ENCODE results near the gene WFS1.

WFS1 gene

DNA sequence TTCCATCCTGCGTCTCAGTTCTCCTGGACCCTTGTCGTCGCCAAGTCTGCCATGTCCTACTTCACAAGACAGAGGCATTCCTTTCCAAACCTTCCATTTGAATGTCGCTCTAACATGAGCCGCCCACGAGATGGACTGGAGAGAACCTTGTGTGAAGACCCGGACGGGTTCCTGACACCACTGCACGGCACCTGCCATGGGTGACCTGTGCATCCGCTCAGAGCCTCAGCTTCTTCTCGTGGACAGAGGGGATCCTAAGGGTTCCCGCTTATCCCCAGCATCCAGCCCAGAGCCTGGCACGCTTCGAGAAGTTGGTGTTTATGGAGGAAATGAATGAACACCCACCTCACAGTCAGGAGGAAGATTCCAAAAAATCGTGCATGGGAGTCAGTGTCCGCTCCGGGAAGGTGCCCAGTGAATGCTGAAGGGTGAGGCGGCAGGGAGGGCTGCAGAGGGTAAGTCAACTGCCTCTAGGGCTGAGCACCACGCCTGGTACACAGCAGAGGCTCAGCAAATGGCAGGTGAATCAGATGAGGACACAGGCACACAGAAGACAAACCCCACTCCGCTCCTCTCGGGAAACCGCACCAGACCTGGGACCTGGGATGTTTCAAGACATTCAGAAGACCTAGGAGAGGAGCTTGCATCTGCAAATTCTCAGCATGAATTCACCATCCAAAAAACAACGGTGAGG is 52.6 kb downstream of the WFS1 start:
- DNase-seq (ENCODE audit: extremely low read depth in 1 of 2, low read depth in 1 of 2): no peak

DNA sequence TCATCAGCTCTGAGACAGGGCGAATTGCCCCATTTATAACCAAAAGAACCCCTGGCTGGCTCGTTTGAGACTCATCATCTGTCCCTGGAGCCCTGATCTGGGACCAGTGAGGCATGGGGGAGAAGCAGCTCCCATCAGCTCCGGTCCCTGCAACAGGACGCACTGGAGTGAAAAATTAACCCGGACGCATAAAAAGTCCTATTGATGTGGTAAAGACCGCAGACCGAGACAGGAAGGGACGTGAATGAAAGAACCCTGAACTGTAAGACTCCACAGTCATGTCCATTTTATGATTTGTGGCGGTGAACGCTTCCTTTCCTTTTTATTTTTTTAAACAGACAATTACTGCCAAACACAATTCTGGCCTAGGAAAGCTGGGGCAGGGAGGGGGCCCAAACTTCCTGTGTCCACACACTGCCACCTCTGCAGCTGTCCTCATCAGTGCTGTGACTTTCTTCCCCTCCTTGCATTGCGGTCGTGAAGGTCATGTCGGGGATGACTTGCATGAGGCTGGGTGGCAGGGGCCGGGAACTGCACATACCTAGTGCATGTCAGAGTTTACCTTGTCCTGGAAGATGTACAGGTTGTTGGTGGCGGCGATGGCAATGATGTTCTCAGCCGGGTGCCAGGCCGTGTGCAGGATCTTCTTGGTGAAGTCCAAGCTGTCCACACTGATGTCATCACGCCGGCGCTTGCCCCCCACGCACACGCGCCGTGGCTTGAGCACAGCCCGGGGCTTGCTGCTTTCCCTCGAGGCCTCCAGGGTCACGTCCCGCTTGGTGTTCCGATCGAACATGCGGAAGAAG is 53.3 kb downstream of the WFS1 start:
- DNase-seq (ENCODE audit: extremely low read depth in 1 of 2, low read depth in 1 of 2): no peak

DNA sequence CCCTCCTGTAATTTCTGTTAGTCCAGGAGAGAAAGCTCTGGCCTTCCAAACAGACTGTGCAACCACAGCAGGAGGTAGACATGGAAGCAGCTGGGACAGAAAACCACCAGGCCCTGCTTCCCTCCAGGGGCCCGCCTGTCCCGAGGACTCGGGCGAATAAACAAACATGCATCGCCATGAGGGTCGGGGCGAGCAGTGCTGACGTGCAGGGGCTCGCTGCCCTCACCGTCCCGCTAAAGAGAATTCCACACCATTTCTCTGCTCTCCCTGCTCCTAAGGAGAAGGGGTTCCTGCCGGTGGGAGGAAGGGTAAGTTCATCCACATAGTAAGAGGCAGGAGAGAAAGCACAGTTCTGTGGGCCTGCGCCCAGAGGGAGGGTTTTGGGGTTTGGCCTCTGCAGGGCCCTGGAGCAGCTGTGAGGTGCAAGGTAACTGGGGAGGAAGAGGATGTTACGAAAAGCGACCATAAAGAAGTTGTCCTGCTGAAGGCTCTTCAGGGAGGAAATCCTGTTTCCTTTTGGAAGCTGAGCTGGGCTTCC is 54.9 kb downstream of the WFS1 start:
- no peak for DNase-seq (ENCODE audit: extremely low read depth in 1 of 2, low read depth in 1 of 2)

DNA sequence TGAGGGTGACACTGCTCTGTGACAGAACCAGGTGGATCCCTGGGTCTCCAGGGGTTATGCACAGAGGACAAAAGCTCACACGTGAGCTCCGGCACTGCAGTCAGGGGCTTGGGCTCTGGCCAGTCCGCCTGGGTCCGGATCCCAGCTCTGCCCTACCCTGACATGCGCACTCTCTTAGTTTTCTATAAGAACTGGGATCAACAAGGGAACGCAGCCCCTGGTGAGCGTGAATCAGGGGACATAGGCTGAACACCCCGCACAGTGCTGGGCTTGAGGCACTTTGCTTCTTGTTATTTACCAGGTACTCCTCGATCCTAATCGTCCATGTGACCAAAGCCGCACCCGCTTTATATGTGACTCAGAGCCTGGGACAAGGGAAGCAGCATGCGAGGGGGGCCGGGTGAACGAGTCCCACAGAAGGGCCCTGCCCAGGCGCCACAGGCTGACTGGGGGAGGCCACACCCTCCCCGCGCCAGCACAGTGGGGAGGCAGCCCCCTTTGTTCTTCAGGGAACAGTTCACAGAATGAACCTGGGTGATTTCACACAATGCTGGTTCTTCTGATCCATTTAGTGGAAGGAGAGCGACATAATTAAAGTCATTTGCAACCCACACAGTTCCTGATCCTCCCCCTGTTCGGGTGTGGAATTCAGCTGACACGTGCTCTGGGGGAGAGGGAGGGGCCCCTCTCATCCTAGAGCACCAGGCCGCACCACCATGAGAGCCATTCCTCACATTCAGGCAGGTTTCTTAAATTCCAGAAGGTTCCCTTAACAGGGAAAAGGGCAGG is 55.5 kb downstream of the WFS1 start:
- DNase-seq (ENCODE audit: extremely low read depth in 1 of 2, low read depth in 1 of 2): no peak

DNA sequence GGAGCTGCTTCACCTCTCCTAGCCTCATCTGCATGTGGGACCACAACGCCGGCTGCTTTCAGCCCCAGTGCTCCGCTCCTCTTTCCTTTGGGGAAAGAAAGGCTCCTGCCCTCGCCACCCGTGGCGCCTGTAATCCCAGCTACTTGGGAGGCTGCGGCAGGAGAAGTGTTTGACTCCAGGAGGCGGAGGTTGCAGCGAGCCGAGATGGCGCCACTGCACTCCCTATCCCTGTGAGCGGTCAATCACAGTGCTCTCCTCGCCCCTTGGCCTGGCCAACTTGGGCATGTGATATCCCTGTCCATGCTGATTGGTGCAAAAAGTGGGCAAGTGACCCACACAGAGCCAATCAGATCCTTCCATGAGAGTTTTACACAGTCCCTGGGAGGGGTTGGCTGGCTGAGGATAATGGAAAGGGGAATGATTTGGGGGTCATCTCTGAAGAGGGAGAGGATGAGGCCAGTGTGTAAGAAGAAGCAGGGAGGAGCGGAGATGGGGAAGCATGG is 56.2 kb downstream of the WFS1 start:
- DNase-seq (ENCODE audit: extremely low read depth in 1 of 2, low read depth in 1 of 2): no peak

DNA sequence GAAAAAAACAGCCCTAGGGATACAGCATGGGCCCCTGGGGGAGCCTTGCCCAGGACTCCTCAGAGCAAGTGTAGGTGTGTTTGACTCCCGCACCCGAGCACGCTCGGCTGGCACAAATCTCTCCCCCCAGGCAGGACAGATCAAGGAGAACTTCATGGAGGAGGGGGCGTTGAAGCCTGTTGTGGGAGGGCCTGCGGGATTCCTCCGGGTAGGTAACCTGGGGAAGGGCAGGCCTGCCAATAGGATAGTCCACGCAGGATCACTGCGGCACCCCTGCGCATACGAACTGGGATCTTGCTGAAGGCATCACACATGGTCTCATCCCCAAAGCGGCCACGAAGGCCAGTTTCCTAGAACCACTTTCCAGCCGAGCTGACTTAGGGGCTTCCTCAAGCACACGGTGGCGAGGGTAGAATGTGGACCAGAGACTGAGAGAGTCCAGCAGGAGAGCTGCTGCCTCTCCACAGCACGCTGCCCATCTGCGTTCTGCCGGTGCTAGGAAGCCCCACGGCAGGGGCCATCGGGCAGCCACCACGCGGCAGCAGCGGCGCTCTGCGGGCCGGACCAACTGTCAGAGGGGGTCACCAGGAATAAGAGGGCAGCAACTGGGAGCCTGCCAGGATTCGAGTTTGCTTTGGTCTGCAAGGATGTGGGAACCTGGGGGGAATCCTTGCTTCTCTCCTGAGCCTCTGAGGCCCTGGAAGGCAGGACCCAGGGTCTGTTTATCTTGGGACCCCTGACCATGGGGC is 56.8 kb downstream of the WFS1 start:
- DNase-seq (ENCODE audit: extremely low read depth in 1 of 2, low read depth in 1 of 2): no peak

DNA sequence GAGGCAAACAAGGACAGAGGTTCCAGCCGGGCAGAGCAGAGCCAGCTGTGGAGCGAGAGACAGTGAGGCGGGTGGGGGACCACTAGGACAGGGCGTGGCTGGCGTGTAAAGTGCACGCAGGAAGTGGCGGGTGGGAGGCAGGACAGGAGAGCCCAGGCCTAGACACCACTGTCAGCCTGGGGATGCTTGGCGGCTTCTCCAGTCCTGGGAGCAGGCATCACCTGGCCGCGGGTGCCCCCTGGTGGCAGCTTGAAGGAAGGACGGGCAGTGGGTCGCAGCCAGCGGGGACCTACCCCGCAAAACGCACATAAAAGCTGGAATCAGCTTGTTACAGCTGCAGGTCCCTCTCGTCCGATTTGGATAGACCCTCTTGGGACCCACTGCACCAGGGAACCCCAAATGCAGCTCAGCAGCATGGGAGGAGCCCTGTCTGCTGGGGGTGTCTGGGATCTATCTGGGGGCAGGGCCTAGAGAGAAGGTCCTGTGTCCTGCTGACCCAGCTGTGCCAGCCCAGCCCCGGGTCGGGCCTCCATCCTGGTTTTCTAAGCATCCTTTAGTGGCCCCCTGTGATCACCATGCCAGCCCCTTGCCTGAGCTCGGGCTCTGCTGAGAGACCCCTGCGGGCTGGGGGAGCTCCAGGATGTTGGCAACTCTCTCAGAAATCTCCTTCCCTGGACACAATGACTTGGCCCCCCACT is 57.7 kb downstream of the WFS1 start:
- DNase-seq (ENCODE audit: extremely low read depth in 1 of 2, low read depth in 1 of 2): peak; percentile 53 to 77

DNA sequence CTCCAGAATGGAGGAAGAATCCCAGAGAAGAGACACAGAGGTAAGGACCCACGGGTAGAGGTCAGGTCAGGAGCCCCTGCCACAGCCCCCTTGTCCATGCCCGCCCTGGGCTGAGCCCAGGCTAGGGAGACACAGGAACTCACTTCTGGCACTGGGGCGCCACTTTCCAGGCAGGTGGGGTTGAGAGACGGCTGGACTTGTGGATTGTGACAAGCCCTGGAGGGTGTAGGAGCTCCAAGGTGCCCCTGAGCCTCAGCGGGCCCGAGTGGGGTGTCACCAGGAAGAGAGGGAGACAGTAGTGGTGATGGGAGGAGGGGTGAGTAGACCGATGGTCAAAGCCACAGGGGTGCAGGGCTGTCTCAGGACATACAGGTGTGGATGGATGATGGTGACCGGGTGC is 58.9 kb downstream of the WFS1 start:
- DNase-seq (ENCODE audit: extremely low read depth in 1 of 2, low read depth in 1 of 2): no peak

DNA sequence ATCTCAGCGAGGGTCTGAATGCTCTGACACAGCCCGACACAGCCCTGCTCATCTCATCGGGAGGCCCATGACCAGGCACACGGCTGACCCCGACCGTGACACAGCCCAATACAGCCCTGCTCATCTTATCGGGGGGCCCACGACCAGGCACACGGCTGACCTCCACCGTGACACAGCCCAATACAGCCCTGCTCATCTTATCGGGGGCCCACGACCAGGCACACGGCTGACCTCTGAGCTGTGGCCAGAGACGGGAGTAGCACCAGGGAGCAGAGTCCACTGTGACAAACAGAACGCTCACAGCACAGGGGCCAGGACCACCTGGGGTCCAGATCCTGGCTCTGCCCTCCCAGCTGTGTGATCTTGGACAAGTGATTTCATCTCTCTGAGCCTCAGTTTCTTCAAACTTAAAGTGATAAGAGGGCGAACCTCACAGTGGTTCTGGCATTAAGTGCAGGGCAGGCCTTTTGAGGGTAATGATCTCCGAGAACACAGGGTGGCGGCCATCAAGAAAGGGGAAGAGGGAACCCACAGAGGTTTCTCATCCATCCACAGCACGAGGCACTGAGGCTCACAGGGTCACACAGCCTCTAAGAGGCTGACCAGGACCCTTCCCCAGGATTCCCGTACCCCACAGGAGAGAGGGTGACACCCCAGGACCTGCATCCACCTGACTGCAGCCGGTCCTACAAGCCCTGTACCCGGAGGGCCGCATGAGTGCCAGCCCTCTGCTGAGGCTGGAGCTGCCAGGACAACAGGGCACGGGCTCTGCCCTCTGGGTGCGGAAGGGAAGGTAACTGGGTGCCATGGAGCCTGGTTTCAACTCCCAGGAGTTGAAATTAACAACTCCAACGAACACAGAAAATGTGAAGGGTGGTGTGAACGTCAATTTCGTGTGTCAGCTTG is 60.1 kb downstream of the WFS1 start:
- no peak for DNase-seq (ENCODE audit: extremely low read depth in 1 of 2, low read depth in 1 of 2)

DNA sequence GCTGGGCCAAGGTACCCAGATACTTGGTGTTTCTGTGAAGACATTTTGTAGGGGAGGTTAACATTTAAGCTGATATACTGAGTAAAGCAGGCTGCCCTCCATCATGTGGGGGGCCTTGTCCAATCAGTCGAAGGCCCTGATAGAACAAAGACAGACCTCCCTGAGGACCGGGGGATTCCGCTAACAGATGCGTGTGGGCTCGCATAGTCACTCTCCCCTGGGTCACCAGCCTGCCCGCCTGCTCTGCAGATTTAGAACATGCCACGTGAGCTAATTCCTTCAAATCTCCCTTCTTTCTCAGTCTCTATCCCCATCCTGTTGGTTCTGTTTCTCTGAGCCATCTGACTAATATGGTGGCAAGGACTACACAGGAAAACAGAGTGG is 60.7 kb downstream of the WFS1 start:
- no peak for DNase-seq (ENCODE audit: extremely low read depth in 1 of 2, low read depth in 1 of 2)

DNA sequence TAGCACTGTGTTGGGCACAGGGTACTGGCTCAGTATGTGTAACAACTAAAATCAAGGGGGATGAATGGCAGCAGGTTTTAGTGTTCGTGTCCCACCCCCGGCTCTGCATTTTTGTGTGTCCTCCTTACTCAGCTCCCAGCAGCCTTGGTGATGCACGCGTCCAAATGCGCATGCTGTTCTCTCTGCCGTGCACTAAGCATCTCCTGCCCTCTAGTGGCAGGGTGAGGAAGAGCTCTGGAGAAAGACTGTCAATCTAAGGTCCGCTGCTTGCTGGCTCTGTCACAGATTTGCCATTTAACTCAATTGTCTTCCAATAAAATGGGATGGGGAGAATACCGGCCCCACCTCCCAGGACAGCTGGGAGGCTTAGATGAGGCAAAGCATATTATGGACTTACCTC is 61.4 kb downstream of the WFS1 start:
- no peak for DNase-seq (ENCODE audit: extremely low read depth in 1 of 2, low read depth in 1 of 2)

DNA sequence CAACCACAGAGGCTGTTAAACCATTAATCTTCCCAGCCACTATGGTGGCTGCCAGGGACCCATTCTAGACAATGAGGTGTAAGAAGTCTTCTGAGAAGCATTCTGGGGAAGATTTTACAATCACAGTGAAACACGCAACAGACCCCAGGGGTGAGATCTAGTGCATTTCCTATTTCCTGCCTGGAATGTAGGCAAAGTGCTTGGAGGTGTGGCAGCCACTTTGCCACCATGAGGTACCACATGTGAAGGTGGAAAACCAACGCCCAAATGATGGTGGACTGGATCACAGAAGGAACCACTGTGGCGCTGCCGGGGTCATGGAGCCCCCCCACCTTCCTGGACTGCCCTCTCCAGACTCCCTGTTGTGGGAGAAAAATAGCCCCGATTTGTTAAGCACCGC is 61.8 kb downstream of the WFS1 start:
- DNase-seq (ENCODE audit: extremely low read depth in 1 of 2, low read depth in 1 of 2): no peak

DNA sequence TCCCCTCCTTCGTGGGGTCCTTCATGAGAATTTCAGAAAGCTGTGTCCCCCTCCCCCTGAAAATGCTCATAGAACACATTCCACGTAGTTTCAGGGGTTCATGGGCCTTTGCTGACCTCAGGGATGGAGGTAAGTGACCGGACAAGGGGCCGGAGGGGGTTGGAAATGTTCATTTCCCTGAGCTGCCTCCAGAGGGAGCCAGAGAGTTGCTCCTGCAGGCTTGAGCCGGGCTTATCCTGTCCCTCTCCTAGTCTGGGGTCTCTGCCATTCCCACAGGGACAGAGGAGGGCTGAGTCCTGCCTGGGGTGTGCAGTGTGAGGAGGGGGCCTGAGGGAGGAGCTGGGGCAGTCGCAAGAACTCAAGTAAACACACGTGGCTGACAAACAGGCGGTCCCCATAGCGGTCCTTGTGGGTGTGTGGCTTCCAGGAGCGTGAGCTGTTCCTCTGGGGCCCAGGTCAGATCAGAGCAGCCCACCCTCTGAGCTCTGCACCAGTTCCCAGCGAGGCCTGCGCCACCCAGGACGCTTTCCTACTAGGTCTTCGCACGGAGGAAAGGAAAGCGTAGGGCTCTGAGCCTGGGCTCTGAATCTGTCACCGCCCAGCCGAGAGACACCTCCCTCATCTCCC is 62.5 kb downstream of the WFS1 start:
- no peak for DNase-seq (ENCODE audit: extremely low read depth in 1 of 2, low read depth in 1 of 2)

DNA sequence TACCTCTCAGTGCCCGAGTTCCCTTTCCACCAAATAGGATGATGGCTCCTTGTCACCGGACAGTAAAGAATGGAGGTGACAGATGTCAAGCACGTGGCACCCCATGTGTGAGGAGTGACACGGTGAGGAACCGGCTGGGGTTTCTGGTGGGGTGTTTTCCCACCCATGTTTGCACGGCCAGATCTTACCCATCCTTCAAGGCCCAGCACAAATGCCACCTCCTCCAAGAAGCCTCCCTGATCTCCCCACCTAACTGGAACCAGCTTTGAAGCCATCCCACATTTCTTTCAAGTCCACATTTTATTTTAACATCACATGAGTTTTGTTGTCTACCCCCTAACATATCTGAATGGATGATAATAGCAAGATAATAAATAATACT is 63.0 kb downstream of the WFS1 start:
- no peak for DNase-seq (ENCODE audit: extremely low read depth in 1 of 2, low read depth in 1 of 2)

DNA sequence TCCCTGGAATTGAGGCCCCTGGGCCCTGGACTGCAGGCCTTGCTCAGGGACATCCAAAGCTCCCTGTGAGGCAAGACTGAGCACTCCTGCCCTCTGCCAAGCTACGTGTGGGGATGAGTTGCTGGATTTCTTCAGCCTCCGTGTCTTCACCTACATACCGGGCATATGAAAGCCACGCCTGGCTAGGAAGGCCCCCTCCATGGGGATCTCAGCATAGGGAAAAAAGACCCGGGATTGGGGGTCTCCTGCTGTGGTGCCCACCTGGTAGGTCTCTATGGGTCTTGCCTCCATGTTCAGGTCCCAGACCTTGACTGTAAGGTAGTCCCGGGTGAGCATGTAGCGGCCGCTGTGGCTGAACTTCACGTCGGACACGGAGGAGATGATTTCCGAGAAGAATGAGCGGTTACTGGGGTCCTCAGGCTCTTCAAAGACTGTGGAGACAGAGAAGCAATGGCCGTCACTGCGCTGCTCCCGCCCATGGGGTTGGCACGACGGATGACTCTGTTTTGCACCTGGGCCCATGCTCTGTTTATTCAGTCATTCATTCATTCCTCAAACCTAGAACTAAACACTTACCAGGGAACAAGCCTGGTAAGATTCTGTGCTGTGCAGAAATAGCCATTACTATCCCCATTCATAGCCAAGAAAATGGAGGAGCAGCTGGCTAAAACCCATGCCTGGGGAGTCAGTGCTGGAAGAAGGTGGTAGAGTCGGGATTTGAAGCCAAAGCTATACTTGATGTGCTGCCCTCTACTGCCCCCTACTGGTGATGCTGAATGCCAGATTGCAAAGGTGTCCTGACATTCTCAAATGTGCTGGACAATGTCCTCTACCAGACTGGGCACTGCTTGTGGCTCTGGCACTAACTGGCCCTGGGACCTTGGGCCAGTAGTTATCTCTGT is 63.9 kb downstream of the WFS1 start:
- DNase-seq (ENCODE audit: extremely low read depth in 1 of 2, low read depth in 1 of 2): no peak

DNA sequence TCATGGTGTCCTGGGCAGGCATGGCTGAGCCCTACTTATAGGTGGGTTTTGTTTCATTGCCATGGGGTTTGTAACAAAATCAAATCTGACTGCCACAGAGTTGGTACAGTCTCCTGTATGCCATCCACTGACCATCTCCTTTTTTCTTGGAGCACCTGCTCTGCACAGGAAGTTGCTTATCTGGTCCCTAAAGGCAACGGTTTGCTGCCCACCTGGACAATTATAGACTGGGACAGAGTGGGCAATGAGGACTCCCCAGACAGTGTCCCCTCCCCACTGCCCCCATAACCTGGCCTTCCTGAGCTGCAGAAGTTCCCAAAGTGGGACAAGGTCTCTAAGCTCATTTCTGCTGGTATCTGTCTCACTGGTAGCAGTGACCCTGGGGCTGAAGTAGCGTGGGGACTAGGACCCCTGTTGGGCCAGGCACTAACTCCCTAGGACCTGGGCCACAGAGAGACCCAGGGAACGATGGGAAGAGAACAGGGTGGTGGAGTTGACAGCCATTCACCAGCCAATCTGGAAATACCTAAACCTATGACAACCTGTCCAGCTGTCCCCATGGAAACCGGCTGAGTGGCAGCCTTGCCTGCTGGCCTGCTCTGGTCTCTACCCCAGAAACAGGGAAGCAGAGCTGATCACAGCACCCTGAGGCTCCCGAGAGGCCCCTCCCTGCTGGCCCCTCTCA is 64.7 kb downstream of the WFS1 start:
- DNase-seq (ENCODE audit: extremely low read depth in 1 of 2, low read depth in 1 of 2): no peak

DNA sequence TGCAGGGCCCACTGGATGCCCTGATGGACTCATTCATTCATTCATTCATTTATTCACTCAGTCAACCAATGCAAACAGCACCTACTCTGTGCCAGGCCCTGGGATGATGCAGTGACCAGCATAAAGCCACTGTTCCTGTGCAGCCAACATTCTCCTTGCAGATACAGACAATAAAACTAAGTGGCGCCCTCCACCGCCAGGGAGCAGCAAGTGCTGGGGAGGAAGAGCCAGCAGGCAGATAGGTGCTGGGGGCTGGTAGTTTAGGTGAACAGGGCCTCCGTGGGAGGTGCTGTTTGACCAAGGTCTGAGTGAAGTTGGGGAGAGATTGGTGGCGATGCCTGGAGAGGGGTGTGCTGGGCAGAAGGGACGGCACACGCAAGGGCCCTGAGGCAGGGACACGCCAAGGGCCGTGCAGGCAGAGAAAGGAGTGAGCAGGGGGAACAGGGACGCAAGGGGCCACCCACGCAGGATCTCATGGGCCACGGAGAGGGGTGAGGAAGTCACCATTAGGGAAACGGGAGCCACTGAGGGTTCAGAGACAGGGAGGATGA is 65.5 kb downstream of the WFS1 start:
- no peak for DNase-seq (ENCODE audit: extremely low read depth in 1 of 2, low read depth in 1 of 2)

All from activated CD8-positive, alpha-beta memory T cell treated with anti-CD3 and anti-CD28 coated beads for 1 hour (primary cell).